HG03457 (cell line): Measurements from ENCODE around the gene FTO.

ENCODE experiments used
- ATAC-seq: cut with Tn5 transposase; IDR thresholded peaks from one replicate; pipeline ENCODE4 v1.9.1; 2021; ENCODE audit warnings: moderate number of reproducible peaks; ENCODE audit not compliant: unreplicated experiment

The FTO gene

DNA sequence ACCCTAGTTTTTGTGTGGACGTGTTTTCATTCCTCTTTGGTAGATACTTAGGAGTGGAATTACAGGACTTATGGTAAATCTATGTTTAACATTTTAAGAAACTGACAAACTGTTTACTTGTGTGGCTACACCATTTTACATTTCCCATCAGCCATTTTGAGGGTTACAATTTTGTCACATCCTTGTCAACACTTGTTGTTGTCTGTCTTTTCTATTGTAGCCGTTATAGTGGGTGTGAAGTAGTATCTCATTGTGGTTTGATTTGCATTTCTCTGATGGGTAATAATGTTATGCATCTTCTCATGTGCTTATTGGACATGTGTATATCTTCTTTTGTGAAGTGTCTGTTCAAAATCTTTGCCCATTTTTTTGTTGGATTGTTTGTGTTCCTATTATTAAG, 4.5 kb downstream of the FTO start:
- ATAC-seq, result no peak

DNA sequence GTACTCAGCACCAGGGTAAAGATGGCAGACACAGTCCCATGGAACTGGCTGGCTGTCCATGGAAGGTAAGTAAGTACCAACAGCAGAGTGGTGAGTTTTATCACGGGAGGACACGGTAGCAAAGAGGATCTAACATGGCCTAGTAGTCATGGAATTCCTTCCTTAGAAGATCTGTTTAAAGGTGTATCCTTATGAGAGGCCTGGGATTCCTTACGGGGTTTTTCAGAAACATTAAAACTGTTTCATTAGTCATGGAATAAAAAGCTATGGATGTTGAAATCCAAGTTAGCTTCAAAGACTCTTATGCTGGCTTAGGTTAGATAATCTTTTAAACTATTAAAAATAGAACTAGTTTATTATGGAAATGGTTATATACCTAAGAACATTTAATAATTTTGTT, 7.4 kb downstream of the FTO start:
- ATAC-seq, result no peak

DNA sequence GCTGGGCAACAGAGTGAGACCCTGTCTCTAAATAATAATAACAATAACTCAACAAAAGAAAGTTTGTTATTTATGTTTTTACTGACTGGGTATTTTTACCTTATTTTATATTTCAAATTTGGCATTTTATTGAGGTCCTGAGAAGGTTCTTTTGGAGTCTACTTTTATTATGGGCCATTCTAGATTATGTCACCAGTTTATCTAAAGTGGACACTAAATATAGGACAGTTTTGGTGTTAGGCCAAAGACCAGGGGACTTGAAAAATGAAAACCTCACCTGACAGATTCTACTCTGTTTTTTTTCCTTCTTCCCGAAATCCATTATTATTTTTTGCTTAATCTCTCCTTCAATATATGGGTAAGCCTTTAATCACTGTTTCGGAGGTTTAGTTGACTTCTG, 8.1 kb downstream of the FTO start:
- ATAC-seq, result no peak

DNA sequence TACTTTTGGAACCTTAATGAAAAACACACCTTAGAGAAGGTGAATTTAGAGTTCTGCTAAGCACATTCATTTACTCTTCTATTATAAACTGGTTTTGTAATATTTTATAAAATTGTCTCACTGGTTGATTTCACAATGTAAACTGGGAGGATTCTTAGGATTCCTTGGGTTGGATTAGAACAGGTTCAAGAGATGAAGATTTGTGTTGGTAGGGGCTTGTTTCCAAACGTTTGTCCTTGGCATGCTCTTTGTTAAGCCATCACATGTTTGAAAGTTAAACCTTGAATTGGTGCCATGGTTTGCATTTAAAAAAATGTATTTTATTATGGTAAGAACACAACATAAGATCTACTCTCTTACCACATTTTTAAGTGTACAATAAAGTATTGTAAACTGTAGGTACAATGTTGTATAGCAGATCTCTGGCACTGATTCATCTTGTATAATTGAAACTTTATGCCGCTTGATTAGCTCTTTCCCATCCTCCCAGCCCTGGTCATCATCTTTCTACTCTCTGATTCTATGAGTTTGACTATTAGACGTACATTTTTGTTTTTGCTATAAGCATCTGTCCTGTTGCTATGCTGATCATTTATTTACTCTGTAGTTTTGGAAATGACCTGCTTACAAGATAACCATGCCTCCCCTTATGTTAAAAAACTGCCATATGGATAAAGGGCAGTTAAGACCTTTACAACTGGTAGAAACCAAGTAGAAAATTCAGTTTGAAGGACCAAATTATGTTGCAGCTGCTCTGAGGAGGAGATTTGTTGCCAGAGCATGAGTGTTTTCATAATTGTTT, 9.6 kb downstream of the FTO start:
- no peak for ATAC-seq

DNA sequence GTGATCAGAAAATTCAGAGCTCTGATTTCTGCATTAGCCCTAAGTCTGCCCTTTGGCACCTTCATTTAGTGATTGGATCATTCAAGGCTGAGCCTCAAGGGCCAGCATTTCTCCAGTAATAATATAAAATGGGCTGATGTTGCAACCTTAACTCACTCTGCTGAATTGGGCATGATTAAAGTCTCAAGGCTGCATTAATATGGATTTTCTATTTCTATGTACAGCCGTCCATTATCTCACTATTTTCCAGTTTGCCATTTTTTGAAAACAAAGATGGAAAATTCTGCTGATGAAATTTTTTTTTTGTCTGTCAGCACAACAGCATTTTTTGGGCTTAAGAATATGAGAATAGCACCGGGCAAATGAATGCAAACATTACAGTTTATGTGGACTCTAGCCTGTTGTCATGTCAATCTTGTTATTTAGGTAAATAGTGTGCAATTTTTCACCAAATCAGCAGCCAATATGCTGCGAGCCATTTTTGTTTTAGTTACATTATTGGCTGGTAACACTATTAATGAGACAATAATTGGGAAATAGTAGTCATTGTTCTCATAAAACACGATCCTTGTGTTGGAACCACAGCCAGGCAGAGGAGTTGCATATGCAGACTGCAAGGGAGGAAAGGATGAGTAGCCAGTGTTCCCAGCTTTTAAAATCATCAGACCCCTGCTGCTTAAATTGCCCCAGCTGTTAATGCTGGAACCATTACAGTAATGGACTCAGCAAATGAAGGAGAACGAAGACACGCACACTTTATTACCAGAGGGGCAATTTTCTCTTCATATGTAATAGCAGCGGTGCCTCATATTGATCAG, 10.5 kb downstream of the FTO start:
- no peak for ATAC-seq

DNA sequence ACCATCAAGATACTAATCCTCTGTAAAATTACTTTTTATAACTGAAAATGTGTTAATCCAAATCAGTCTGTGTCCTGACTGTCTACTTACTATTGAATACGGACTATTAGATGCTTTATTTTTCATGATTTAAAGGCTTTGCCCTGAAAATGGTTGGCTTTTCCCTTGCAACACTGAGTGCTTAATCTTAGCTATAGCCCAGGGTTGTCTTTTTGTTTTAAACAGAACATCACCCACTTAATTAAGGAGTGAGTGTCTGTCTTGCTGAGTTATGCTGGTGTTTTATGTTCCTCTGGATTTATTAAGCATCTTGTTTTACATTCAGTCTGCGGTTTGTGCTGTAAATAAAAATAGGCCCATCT, 11.0 kb downstream of the FTO start:
- ATAC-seq, result no peak

DNA sequence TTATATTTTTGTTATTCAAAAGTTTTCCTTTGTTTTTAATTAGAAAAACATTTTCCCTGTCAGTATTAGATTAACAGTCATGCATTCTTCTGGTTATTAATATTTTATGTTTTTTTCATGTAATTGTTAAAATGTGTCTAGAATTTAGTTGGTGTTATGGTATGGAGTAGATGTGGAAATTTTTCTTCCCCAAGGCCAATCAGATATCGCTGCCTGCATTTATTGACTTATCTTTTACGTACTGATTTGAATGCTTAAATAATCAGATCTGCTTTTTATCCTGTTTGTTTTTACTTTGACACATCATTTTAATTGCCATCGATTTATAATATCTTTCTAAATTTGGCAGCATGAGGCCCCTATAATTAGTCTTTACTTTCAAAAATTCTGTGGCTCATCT, 13.6 kb downstream of the FTO start:
- ATAC-seq, result no peak

DNA sequence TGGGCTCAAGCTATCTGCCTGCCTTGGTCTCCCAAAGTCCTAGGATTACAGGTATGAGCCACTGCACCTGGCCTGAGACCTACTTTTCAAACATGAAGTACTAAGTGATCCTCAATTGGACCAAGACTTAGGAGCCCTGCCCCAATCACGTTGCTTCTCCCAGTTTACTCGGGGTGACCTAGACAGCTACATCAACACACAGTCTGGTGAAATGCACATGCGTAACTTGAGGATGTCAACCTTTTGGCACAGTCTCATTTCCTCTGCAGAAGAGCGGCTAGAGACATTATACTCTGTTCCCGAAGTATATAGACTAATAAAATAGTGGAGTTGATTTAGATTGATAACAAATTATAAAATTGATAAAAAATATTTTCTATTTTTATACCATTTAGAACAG, 17.1 kb downstream of the FTO start:
- ATAC-seq, result no peak

DNA sequence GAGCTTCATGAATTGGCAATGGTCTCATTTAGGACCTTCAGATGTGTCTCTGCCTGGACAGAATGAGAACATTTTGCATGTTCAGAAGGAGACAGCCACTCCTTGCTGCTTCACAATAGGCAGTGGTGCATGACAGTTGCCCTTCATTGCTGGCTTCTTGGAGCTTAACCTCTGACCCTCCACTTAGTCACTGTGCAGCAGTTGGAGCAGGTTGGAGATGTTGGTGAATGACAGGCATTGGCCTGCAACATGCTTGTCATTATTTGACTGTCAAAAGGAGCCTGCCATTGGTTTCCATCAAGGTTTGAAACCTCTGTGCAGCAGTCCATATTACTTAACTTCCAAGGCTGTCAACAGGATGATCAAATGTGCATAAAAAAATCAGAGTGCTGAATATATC, 22.7 kb downstream of the FTO start:
- ATAC-seq, result no peak

DNA sequence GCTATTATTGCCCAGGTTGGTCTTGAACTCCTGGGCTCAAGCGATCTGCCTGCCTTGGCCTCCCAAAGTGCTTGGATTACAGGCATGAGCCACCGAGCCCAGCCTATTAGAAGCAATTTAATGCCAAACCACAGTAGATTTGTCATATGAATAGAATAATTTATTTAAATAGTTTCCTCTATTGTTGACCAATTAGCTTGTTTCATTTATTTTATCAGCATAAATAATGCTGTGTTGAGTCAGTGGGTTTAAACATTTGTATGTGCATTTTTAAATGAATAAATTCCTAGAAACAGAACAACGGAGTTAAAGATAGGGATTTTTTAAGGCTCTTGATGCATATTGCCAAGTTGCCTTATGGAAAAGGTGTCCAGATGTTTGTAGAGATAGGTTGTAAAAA, 26.7 kb downstream of the FTO start:
- no peak for ATAC-seq

DNA sequence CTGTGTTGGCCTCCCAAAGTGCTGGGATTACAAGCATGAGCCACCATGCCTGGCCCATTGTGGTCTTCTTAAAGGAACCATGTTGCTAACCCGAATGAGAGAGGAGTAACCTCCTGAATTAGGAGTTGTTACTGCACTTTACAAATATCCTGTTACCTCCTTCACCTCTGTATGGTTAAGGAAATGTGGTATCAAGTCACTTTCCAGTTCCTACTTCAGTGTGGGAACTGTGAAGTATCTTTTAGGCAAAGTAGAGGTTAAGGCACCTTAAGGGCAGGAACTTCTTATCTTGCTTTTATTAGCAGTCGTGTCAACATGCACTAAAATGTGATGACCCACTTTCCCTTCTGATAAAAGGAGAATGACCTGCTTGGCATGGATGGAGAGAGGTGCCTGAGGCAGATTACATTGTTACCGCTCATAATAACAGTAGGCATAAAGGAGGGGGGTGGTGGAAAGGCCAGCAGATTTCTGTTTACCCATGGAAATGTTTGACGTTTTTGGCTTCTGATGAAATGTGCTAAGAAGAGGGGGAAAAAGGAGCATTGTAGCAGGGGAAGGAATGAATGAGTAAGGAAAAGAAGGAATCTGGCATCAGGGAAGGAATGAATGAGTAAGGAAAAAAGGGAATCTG, 28.5 kb downstream of the FTO start:
- no peak for ATAC-seq

DNA sequence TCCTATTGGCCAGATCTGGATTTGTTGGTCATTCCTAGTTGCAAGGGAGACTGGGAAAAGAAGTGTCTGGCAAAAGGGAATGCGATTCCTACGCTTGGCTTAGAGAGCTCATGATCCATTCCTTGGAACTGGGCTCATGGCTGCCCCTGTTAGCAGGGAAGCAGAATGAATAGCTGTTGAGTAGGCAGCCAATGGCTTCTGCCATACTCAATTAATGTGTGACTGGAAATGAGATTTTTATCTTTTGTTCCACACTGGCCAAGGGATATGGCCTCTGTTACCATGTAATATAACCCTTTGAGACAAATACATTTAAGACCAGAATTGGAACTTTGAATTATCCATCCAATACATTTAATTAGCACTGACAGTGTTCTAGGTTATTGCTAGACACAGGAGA, 31.0 kb downstream of the FTO start:
- no peak for ATAC-seq

DNA sequence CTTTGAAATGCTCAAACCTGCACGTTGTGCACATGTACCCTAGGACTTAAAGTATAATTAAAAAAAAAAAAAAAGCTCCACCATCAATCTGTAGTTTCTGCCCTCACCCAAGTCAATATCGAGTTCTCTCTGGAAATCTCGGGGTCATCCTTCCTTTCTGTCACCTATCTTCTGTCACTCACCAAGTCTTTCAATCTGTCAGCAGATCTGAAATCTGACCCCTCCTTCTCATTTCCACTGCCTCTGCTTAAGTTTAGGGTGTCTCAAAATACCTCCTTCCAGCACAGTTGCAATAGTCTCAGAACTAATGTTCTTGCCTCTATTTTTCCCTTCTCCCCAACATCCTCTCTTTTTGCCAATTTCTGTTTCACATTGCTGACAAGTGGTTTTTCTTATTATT, 32.3 kb downstream of the FTO start:
- ATAC-seq, result no peak

DNA sequence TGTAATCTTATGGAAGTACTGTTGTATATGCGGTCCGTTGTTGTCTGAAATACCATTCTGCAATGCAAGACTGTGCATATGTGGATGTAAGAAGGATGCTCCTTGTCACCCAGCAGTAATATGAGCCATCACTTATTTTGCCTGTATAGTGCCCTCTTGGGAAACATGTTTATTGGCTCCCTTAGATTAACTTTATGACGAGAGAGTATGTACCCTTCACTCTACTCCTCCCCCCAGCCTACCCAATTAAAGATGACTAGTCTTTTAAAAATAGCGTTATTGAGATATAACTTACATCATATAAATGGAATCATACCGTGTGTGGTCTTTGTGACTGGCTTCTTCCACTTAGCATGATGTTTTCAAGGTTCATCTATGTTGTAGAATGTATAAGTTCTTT, 33.6 kb downstream of the FTO start:
- ATAC-seq, result no peak

DNA sequence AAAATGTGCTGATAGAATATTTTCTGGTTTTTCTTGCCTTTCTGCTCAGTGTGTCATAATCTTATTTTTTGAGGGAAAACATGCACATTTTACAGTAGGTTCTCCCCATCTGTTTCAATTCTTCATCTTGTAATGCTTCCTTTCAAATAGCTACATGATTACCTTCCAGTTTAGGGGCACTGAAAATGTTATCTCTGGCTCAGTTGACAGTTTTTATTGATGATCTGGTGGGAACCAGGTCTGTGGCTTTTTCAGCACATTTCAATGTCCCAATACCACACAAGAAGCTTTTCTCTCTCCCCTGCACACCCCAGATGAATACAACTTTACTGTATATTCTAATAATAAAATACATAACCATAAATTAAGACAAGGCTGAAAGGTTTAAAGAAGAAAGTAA, 36.5 kb downstream of the FTO start:
- no peak for ATAC-seq

DNA sequence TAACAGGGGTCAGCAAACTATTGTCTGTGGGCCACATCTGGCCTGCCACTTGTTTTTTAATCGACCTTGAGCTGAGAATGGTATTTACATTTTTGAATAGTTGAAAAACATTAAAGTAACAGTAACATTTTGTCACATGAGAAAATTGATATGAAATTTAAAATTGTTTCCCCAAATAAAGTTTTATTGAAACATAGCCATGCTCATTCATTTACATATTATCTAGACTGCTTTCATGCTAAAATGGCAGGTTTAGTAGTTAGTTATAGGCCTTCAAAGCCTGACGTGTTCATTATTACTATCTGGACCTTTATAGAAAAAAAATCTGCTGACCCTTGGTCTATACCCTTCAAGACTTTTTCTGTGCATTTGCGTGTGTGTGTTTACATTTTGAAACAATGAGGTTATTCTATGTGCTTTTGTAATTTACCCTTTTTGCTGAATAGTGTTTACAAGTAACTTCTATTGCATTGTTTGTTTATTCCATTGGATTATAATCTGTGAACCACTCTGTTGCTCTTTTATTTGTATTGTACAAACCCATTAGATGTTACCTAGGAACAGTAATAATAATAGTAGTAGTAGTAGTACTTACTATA, 37.1 kb downstream of the FTO start:
- ATAC-seq, result no peak

DNA sequence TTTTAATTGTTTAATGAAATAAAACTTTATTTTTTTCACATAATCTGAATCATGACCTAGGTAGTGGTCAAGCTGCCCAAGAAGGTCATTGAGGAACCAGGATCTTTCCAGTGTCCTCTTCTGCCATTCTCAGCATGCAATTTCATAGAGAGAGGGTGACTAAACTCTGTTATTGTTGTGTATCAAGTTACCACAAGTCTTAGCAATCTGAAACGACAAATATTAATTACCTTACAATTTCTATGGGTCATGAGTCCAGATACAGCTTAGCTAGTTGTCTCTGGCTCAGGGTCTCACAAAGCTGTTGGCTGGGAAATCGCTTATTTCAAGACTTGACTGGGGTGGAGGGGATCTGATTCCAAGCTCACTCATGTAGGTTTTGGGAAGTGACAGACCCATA, 37.6 kb downstream of the FTO start:
- ATAC-seq, result no peak

DNA sequence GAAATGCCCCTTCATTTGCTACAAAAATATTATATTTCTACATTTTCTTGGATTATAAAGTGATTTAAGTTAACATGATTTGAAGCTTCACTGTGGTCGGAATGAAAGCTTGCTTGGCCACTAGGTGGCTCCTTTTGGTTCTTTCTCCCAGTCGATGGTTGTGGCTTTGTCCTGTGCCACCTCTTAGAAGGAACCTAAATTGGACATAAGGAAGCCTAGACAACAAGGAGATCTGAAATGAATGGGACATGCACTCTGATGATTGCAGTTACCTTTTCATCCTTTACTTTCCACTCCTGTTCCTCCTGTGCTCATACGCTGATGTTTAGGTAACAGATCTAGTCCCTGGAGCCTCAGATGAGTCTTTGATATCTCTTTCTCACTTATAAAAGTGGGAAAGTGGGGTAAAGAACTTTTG, 39.2 kb downstream of the FTO start:
- no peak for ATAC-seq

DNA sequence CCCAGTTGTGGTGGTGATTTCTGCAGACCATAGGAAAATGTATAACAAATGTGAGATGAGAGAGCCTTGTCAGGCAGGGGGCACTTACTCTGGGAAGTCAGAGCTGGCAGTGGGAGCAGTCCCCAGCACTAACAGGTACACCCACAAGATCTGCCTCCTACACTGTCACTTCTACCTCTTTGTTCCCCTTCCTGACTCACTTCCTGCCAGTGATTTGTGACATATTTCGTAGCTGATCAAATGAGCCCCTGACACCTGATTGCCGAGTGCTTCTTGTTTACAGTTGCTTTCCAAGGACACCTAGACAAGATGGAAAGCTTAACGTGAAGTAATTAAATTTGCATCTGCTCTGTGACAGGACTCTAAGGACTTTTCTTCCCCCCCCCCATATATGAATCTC, 40.5 kb downstream of the FTO start:
- ATAC-seq, result no peak

DNA sequence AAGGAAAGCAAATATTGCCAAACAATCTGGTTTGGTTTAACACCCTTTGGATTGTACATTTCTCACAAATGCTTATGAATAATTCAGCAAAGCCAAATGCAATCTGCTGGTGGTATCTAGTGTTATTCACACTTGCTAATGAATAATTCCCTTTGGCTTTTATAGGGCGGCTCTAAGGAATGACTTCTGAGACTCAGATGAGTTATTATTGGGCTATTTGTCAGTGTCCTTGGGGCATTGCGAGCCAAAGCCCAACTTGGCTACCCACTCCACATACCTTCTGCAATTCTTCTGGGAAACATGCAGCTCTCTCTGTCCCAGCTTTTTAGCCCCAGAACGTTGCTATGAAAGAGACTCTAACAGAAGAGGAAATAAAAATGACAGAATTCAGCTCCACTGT, 41.1 kb downstream of the FTO start:
- no peak for ATAC-seq

DNA sequence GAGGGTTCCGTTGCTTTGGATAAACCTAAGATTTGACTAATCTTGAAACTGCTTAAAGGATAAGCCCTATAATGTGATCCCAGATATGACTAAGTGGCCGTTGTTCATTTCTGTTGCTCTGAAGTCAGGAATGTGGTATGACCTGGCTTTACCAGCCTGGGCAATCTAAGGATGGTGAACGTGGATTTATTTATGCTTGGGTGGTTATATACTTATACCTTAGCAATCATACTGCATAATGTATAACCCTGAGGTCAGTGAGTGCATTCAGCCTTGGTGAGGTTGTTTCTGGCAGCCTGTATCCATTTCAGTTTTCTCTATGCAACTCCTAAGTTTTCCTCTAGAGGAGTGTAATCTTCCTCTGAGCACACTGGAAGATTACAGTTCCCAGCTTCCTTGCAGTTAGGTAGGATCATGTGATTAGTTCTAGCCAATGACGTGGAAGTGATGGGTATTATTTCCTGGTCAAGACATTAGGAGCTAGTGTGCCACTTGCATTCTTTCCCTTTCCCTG, 41.9 kb downstream of the FTO start:
- ATAC-seq, result no peak
